ENCODE data around the gene THRB.

Gene THRB

DNA sequence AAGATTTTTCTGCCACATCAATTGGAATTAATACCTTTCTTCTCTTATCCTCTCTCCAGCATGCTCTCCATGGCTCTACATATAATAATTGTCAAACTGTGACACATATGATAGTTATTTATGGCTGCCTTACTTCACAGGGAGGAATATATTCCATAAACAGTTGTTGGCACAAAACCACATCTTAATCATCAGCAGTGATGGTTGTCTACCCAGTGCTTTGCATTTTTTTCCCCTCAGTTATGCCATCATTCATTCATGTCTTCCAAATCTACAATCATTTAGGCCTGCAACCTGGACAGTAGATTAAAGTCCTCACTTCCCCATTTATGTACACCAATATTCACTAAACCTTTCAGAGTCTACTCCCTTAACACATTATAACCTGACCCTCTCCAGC is 107.7 kb downstream of the THRB start:
- Histone ChIP-seq H3K4me2 (ENCODE audit: low read depth, low read length, poor library complexity, severe bottlenecking) (no peak overlapping the region), H3K79me2 (ENCODE audit: insufficient read depth, low read length) (no peaks in the 10 kb centered on the region), H3K27ac (ENCODE audit: low read depth, low read length) (no peak overlapping the region), H3K36me3 (ENCODE audit: low read length) (no peaks in the 10 kb centered on the region), H3K4me3 (ENCODE audit: insufficient read depth, low read length, poor library complexity, severe bottlenecking) (no peak overlapping the region), H3F3A (ENCODE audit: insufficient read depth) (no peaks in the 10 kb centered on the region), H3K9me3 (ENCODE audit: insufficient read depth, low read length) (no peaks in the 10 kb centered on the region), H4K20me1 (ENCODE audit: low read depth, low read length) (no peaks in the 10 kb centered on the region), H3K27me3 (ENCODE audit: low read length) (no peaks in the 10 kb centered on the region), H3K9ac (ENCODE audit: low read length) (no peak overlapping the region), H3K9me2 (replicated peaks; ENCODE audit: insufficient read depth, low read length) (no peaks in the 10 kb centered on the region), H2AFZ (ENCODE audit: low read depth, low read length, severe bottlenecking) (no peak overlapping the region)
- TF ChIP-seq, protein P1, sequence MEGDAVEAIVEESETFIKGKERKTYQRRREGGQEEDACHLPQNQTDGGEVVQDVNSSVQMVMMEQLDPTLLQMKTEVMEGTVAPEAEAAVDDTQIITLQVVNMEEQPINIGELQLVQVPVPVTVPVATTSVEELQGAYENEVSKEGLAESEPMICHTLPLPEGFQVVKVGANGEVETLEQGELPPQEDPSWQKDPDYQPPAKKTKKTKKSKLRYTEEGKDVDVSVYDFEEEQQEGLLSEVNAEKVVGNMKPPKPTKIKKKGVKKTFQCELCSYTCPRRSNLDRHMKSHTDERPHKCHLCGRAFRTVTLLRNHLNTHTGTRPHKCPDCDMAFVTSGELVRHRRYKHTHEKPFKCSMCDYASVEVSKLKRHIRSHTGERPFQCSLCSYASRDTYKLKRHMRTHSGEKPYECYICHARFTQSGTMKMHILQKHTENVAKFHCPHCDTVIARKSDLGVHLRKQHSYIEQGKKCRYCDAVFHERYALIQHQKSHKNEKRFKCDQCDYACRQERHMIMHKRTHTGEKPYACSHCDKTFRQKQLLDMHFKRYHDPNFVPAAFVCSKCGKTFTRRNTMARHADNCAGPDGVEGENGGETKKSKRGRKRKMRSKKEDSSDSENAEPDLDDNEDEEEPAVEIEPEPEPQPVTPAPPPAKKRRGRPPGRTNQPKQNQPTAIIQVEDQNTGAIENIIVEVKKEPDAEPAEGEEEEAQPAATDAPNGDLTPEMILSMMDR (IDR thresholded peaks at IDR 0.05; ENCODE audit: insufficient read depth, low read length, poor library complexity, severe bottlenecking), result no peak
- no peak for TF ChIP-seq EZH2phosphoT487 (conservative IDR thresholded peaks at IDR 0.05; ENCODE audit: low read length)

DNA sequence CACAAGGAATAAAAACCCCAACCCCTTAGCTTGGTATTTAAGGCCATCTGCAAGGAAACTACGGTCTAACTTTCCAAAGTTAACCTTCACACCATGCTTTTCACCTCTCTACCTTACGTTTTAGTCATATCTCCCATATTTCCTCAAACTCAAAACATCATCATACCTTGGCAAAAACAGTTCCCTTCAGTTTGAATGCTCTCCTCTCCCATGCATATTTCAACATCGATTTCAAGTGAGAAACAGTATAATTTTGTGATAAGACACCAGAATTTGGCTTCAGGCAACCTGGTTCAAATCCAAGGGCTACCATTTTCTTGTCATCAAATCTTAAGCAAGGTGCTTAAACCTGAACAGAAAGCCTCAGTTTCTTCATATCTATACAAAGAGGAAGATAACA is 108.2 kb downstream of the THRB start:
- Histone ChIP-seq H3K36me3 (ENCODE audit: low read length) (no peaks in the 10 kb centered on the region), H3K27ac (ENCODE audit: low read depth, low read length) (no peak overlapping the region), H3F3A (ENCODE audit: insufficient read depth) (no peaks in the 10 kb centered on the region), H4K20me1 (ENCODE audit: low read depth, low read length) (no peaks in the 10 kb centered on the region), H3K4me3 (ENCODE audit: insufficient read depth, low read length, poor library complexity, severe bottlenecking) (no peak overlapping the region), H3K4me2 (ENCODE audit: low read depth, low read length, poor library complexity, severe bottlenecking) (no peak overlapping the region), H3K79me2 (ENCODE audit: insufficient read depth, low read length) (no peaks in the 10 kb centered on the region), H3K9ac (ENCODE audit: low read length) (no peak overlapping the region), H3K27me3 (ENCODE audit: low read length) (no peaks in the 10 kb centered on the region), H3K9me2 (replicated peaks; ENCODE audit: insufficient read depth, low read length) (no peaks in the 10 kb centered on the region), H3K9me3 (ENCODE audit: insufficient read depth, low read length) (no peaks in the 10 kb centered on the region), H2AFZ (ENCODE audit: low read depth, low read length, severe bottlenecking) (no peak overlapping the region)
- TF ChIP-seq, protein P1 (IDR thresholded peaks at IDR 0.05; ENCODE audit: insufficient read depth, low read length, poor library complexity, severe bottlenecking), result no peak
- TF ChIP-seq EZH2phosphoT487 (conservative IDR thresholded peaks at IDR 0.05; ENCODE audit: low read length), result no peak

DNA sequence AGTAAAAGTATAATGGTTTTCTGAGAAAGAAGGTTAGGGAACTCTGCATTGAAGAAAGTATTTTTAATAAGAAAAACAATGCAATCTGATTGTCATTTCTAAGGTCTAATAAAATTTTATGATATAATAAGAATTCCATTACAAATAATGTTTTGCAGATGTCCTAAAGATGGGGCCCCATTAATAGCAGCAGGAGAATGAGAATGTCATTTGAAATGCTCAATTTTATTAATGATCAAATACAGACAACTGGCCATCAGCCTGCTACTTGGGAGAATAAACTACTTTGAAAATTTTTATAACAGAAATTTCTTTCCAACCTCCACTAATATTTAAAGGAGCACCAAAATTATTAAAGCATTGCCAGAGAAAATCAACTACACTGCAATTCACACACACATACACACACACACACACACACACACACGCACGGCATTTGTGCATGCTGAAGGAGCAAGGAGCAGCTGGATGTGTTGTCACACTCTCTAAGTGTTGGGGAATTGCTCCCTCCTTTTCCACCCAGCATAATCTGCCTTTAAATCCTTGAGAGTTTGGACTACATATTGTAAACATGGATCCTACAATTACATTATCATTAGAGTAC is 109.5 kb downstream of the THRB start:
- Histone ChIP-seq H3K27ac (ENCODE audit: low read depth, low read length) (no peak overlapping the region), H3K36me3 (ENCODE audit: low read length) (no peaks in the 10 kb centered on the region), H3K79me2 (ENCODE audit: insufficient read depth, low read length) (no peaks in the 10 kb centered on the region), H3K9me2 (replicated peaks; ENCODE audit: insufficient read depth, low read length) (no peaks in the 10 kb centered on the region), H3K27me3 (ENCODE audit: low read length) (no peaks in the 10 kb centered on the region), H3K4me2 (ENCODE audit: low read depth, low read length, poor library complexity, severe bottlenecking) (no peak overlapping the region), H4K20me1 (ENCODE audit: low read depth, low read length) (no peaks in the 10 kb centered on the region), H3F3A (ENCODE audit: insufficient read depth) (no peaks in the 10 kb centered on the region), H3K9ac (ENCODE audit: low read length) (no peak overlapping the region), H3K4me3 (ENCODE audit: insufficient read depth, low read length, poor library complexity, severe bottlenecking) (no peak overlapping the region), H3K9me3 (ENCODE audit: insufficient read depth, low read length) (no peaks in the 10 kb centered on the region), H2AFZ (ENCODE audit: low read depth, low read length, severe bottlenecking) (no peak overlapping the region)
- no peak for TF ChIP-seq EZH2phosphoT487 (conservative IDR thresholded peaks at IDR 0.05; ENCODE audit: low read length)
- TF ChIP-seq, protein P1 (IDR thresholded peaks at IDR 0.05; ENCODE audit: insufficient read depth, low read length, poor library complexity, severe bottlenecking), result no peak

Data from SU-DHL-6 (cell line).